ENCODE data around the gene CD244. TPM values are rescaled to one million over a fixed set of nuclear protein-coding genes. Genes with fewer than 3 reads are reported as not detected.
A peak's percentile ranks its signal among the peaks of the same experiment; 100 is the strongest.

The CD244 gene
- total RNA-seq, 3 donors from 2014 or later (not counting 1 experiment from before 2014, with no cell fraction given), result 131 to 193 (median 150) TPM

DNA sequence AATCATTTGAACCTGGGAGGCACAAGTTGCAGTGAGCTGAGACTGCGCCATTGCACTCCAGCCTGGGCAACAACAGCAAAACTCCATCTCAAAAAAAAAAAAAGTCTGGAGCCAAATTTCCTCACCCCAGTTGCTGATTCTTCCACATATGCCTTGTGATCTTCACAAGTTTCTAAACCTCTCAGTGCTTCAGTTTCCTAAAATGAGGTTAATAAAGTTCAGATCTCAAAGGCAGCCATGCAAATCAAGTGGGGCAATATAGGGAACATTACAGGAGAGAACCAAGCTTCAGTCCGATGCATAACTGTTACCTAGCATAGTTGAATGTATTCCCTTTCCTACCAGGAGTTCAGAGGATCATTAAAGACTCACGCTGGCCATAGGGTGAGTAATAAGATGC is 17.5 kb upstream of the CD244 start:
- peaks cover 22% of the 10 kb centered on the region for H3K4me1 ChIP-seq (ENCODE audit: control insufficient read depth, insufficient read depth, low read length)
- H3K27me3 ChIP-seq (ENCODE audit: control insufficient read depth, insufficient read depth, low read length), result no peaks in the 10 kb centered on the region
- H3K27ac Mint-ChIP-seq, result no peak overlapping the region
- intact Hi-C loops (cut with micrococcal nuclease), result no loop called here
- no peaks in the 10 kb centered on the region for H3K9me3 ChIP-seq (ENCODE audit: control insufficient read depth, insufficient read depth, low read length)
- ATAC-seq (no peak), DNase-seq (no peak)
- H3K27me3 Mint-ChIP-seq (ENCODE audit: low read depth in 2 of 2), result no peaks in the 10 kb centered on the region
- no peaks in the 10 kb centered on the region for H3K36me3 ChIP-seq (ENCODE audit: control insufficient read depth, insufficient read depth, low read length)
- H3K36me3 Mint-ChIP-seq, result no peaks in the 10 kb centered on the region
- TF ChIP-seq, protein P1, sequence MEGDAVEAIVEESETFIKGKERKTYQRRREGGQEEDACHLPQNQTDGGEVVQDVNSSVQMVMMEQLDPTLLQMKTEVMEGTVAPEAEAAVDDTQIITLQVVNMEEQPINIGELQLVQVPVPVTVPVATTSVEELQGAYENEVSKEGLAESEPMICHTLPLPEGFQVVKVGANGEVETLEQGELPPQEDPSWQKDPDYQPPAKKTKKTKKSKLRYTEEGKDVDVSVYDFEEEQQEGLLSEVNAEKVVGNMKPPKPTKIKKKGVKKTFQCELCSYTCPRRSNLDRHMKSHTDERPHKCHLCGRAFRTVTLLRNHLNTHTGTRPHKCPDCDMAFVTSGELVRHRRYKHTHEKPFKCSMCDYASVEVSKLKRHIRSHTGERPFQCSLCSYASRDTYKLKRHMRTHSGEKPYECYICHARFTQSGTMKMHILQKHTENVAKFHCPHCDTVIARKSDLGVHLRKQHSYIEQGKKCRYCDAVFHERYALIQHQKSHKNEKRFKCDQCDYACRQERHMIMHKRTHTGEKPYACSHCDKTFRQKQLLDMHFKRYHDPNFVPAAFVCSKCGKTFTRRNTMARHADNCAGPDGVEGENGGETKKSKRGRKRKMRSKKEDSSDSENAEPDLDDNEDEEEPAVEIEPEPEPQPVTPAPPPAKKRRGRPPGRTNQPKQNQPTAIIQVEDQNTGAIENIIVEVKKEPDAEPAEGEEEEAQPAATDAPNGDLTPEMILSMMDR (IDR thresholded peaks at IDR 0.05), result no peak
- H3K4me3 Mint-ChIP-seq, result no peak overlapping the region
- no peaks in the 10 kb centered on the region for H3K9me3 Mint-ChIP-seq
- no peak overlapping the region for H3K27ac ChIP-seq (ENCODE audit: low read length)
- H3K4me3 ChIP-seq (ENCODE audit: low read length), result no peak overlapping the region
- 95% methylated on average over 2 of the region's 3 CpGs for WGBS (ENCODE audit: insufficient coverage)
- peaks cover 16 to 25% of the 10 kb centered on the region in 2 donors for H3K4me1 Mint-ChIP-seq

DNA sequence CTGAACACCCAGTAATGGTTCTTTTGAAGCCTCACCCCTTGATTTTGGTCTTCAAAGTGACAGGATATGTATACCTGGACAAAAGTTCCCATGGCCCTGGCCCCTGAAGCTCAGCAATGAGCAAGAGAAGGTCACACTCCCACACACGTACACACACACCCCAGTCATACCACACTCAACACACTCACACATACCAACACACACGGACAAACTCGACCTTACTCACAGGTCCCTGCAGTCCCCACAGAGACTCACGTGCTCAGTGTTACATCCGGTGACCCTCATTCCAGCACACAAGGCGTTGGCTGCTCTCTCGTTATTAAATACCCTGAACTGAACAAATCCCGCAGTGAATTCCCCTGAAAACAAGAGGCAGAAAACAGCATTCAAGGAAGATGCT is 16.4 kb upstream of the CD244 start:
- H3K4me1 Mint-ChIP-seq, result peaks cover 16 to 23% of the 10 kb centered on the region in 2 donors
- 66% methylated on average over 8 of the region's 8 CpGs for WGBS (ENCODE audit: insufficient coverage)
- H3K9me3 ChIP-seq (ENCODE audit: control insufficient read depth, insufficient read depth, low read length), result no peaks in the 10 kb centered on the region
- H3K27me3 ChIP-seq (ENCODE audit: control insufficient read depth, insufficient read depth, low read length), result no peaks in the 10 kb centered on the region
- no peaks in the 10 kb centered on the region for H3K9me3 Mint-ChIP-seq
- peak in 2 of 3 donors; percentile 30 to 45 for ATAC-seq
- intact Hi-C loops (cut with micrococcal nuclease), result loop anchor here (5.0 kb wide), 3 partner anchors 73 to 197 kb away; partner anchors contain the start of gene ITLN2
- DNase-seq, result peak in 1 of 2 donors; percentile 43
- H3K4me1 ChIP-seq (ENCODE audit: control insufficient read depth, insufficient read depth, low read length), result peaks cover 16% of the 10 kb centered on the region
- H3K27me3 Mint-ChIP-seq (ENCODE audit: low read depth in 2 of 2), result no peaks in the 10 kb centered on the region
- no peaks in the 10 kb centered on the region for H3K36me3 Mint-ChIP-seq
- no peak overlapping the region for H3K27ac ChIP-seq (ENCODE audit: low read length)
- no peaks in the 10 kb centered on the region for H3K36me3 ChIP-seq (ENCODE audit: control insufficient read depth, insufficient read depth, low read length)
- TF ChIP-seq, protein P1 (IDR thresholded peaks at IDR 0.05), result no peak
- H3K4me3 ChIP-seq (ENCODE audit: low read length), result no peak overlapping the region
- no peak overlapping the region for H3K4me3 Mint-ChIP-seq
- no peak overlapping the region for H3K27ac Mint-ChIP-seq

DNA sequence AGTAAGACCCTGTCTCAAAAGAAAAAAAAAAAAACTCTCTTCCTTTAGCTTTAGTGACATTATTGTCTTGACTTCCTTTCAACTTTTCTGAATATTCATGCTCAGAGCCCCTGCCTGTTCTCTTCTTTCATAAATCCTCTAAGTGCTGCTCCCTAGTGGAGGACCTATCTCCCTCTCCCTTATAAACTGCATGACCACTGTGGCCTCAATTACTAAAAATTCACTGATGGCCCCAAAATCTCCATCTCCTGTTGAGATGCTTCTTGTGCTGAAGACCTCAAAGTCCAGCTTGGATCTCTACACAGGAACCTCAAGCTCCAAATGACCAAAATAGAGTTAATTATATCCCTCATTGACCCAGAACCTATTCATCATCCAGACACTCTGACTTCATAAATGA is 14.5 kb upstream of the CD244 start:
- no peak overlapping the region for H3K4me3 Mint-ChIP-seq
- peak; percentile 82 to 97 (median 91) for ATAC-seq

More for the DNA sequence above, 14.5 kb upstream of the CD244 start:
- H3K27ac Mint-ChIP-seq, result peak overlapping the region in 1 of 2 donors; percentile 14
- H3K36me3 ChIP-seq (ENCODE audit: control insufficient read depth, insufficient read depth, low read length), result no peaks in the 10 kb centered on the region
- no peak overlapping the region for H3K4me3 ChIP-seq (ENCODE audit: low read length)
- peak in 1 of 2 donors; percentile 75 for DNase-seq
- no peaks in the 10 kb centered on the region for H3K27me3 Mint-ChIP-seq (ENCODE audit: low read depth in 2 of 2)
- no peaks in the 10 kb centered on the region for H3K9me3 Mint-ChIP-seq
- no peaks in the 10 kb centered on the region for H3K9me3 ChIP-seq (ENCODE audit: control insufficient read depth, insufficient read depth, low read length)
- intact Hi-C loops (cut with micrococcal nuclease), result loop anchor here (1.0 to 5.0 kb wide), 5 partner anchors 42 to 195 kb away; partner anchors contain the start of gene ITLN2
- TF ChIP-seq, protein P1 (IDR thresholded peaks at IDR 0.05), result peak; percentile 73
- H3K4me1 ChIP-seq (ENCODE audit: control insufficient read depth, insufficient read depth, low read length), result peaks cover 16% of the 10 kb centered on the region
- H3K36me3 Mint-ChIP-seq, result no peaks in the 10 kb centered on the region
- peaks cover 16 to 17% of the 10 kb centered on the region in 2 donors for H3K4me1 Mint-ChIP-seq
- H3K27me3 ChIP-seq (ENCODE audit: control insufficient read depth, insufficient read depth, low read length), result no peaks in the 10 kb centered on the region
- H3K27ac ChIP-seq (ENCODE audit: low read length), result no peak overlapping the region
